Left renal pelvis (tissue), 4 donors: ENCODE results near the gene LDB1. TPM values are rescaled to one million over a fixed set of nuclear protein-coding genes. Genes with fewer than 3 reads are reported as not detected.
A peak's percentile ranks its signal among the peaks of the same experiment; 100 is the strongest.

Source experiments
- DNase-seq, 4 donors: peaks; one replicate each; pipeline ENCODE4 v3.0.0-alpha.2; 2013; ENCODE audit warnings: low read depth in 4 of 4, low spot score in 3 of 4
- polyA plus RNA-seq, 4 donors: library from polyadenylated mRNA; unstranded; fragments of 120-200 nt; gene quantifications; one replicate each; pipeline ENCODE4 v1.2.1, GENCODE V29; 2013; ENCODE audit not compliant: insufficient read length in 4 of 4

The LDB1 gene
- polyA plus RNA-seq, 4 donors = 104 to 139 (median 112) TPM

GRCh38 chr10:102114861-102115618 is 5.1 kb downstream of the LDB1 start:
- DNase-seq = peak in 2 of 4 donors; percentile 77 to 84

GRCh38 chr10:102113956-102114857 is 6.0 kb downstream of the LDB1 start:
- DNase-seq = no peak

GRCh38 chr10:102113261-102113955 is 6.8 kb downstream of the LDB1 start:
- DNase-seq = no peak

- DNase-seq = no peak
Measured at GRCh38 chr10:102112210-102112817, 7.9 kb downstream of the LDB1 start.

GRCh38 chr10:102111276-102111675 is 8.9 kb downstream of the LDB1 start:
- DNase-seq = no peak

- no peak for DNase-seq
Measured at GRCh38 chr10:102109166-102110116, 10.7 kb downstream of the LDB1 start.

- no peak for DNase-seq
Measured at GRCh38 chr10:102106998-102107397, 13.2 kb downstream of the LDB1 start.

GRCh38 chr10:102102421-102102820 is 17.7 kb downstream of the LDB1 start:
- DNase-seq = no peak

GRCh38 chr10:102101152-102101551 is 19.0 kb downstream of the LDB1 start:
- DNase-seq = no peak

- no peak for DNase-seq
Measured at GRCh38 chr10:102096449-102096848, 23.7 kb downstream of the LDB1 start.

- DNase-seq = no peak
Measured at GRCh38 chr10:102090772-102091171, 29.4 kb downstream of the LDB1 start.

GRCh38 chr10:102086196-102086595 is 34.0 kb downstream of the LDB1 start:
- DNase-seq = no peak

GRCh38 chr10:102085336-102085735 is 34.8 kb downstream of the LDB1 start:
- no peak for DNase-seq

- DNase-seq = no peak
Measured at GRCh38 chr10:102083541-102083940, 36.6 kb downstream of the LDB1 start.

GRCh38 chr10:102072673-102073527 is 47.3 kb downstream of the LDB1 start:
- DNase-seq = peak in 3 of 4 donors; percentile 16 to 46 (median 46)

GRCh38 chr10:102069071-102069470 is 51.1 kb downstream of the LDB1 start:
- DNase-seq = no peak

GRCh38 chr10:102068216-102068615 is 52.0 kb downstream of the LDB1 start:
- DNase-seq = no peak

- DNase-seq = no peak
Measured at GRCh38 chr10:102067091-102067916, 52.9 kb downstream of the LDB1 start.
